ENCODE data around the gene KLHDC10.
"Not testable (repeated sequence)": the region's sequence is repeated elsewhere in the genome, so short reads cannot be mapped to it uniquely, and the experiment has no call there.

Gene KLHDC10

GRCh38 chr7:130143334-130143732, 73.0 kb downstream of the KLHDC10 start:
- no peak for DNase-seq (ENCODE audit: insufficient read length, low spot score)
- FAIRE-seq, result no peak
- no peak for TF ChIP-seq CTCF (IDR thresholded peaks at IDR 0.05; ENCODE audit: insufficient read depth, missing control alignments)

GRCh38 chr7:130143986-130144311, 73.6 kb downstream of the KLHDC10 start:
- FAIRE-seq (no peak), DNase-seq (ENCODE audit: insufficient read length, low spot score) (no peak)
- TF ChIP-seq CTCF (IDR thresholded peaks at IDR 0.05; ENCODE audit: insufficient read depth, missing control alignments), result no peak

- DNase-seq (ENCODE audit: insufficient read length, low spot score), result no peak
- TF ChIP-seq CTCF (IDR thresholded peaks at IDR 0.05; ENCODE audit: insufficient read depth, missing control alignments), result no peak
- no peak for FAIRE-seq
These were observed 74.2 kb downstream of the KLHDC10 start for GRCh38 chr7:130144312-130145171.

- DNase-seq (ENCODE audit: insufficient read length, low spot score) (no peak), FAIRE-seq (no peak)
- TF ChIP-seq CTCF (IDR thresholded peaks at IDR 0.05; ENCODE audit: insufficient read depth, missing control alignments), result no peak
These were observed 75.2 kb downstream of the KLHDC10 start for GRCh38 chr7:130145424-130146100.

GRCh38 chr7:130146142-130146541, 75.8 kb downstream of the KLHDC10 start:
- not testable (repeated sequence) for DNase-seq (ENCODE audit: insufficient read length, low spot score); FAIRE-seq

GRCh38 chr7:130146693-130147405, 76.5 kb downstream of the KLHDC10 start:
- TF ChIP-seq CTCF (IDR thresholded peaks at IDR 0.05; ENCODE audit: insufficient read depth, missing control alignments), result no peak
- FAIRE-seq, result no peak
- DNase-seq (ENCODE audit: insufficient read length, low spot score), result no peak

- FAIRE-seq (no peak), DNase-seq (ENCODE audit: insufficient read length, low spot score) (no peak)
- no peak for TF ChIP-seq CTCF (IDR thresholded peaks at IDR 0.05; ENCODE audit: insufficient read depth, missing control alignments)
These were observed 77.5 kb downstream of the KLHDC10 start for GRCh38 chr7:130147710-130148325.

Data from D721Med (cell line).